Endodermal cell (in vitro differentiated cells): ENCODE results near the gene MACROD2. TPM values are rescaled to one million over a fixed set of nuclear protein-coding genes. Genes with fewer than 3 reads are reported as not detected.

Experiments used
- DNase-seq: peaks from one replicate; pipeline ENCODE4 v3.0.0-alpha.2; 2017
- H3K27ac ChIP-seq: 2 replicates; pipeline ENCODE4 v1.5.1; 2013; ENCODE audit warnings: mild to moderate bottlenecking, low read depth, low read length, moderate library complexity
- H3K27me3 ChIP-seq: 2 replicates; pipeline ENCODE4 v1.6.1; 2013; ENCODE audit warnings: mild to moderate bottlenecking, low read length, moderate library complexity; ENCODE audit not compliant: insufficient read depth, control insufficient read depth, poor library complexity, severe bottlenecking
- H3K36me3 ChIP-seq: 2 replicates; pipeline ENCODE4 v1.7.0; 2013; ENCODE audit warnings: mild to moderate bottlenecking, low read length, moderate library complexity; ENCODE audit not compliant: control insufficient read depth, insufficient read depth
- H3K4me1 ChIP-seq: one replicate; pipeline ENCODE4 v1.7.0; 2013; ENCODE audit warnings: low read length; ENCODE audit not compliant: control insufficient read depth, insufficient read depth
- H3K4me3 ChIP-seq: 2 replicates; pipeline ENCODE4 v1.5.1; 2013; ENCODE audit warnings: mild to moderate bottlenecking, low read length, moderate library complexity
- H3K9ac ChIP-seq: 2 replicates; pipeline ENCODE4 v1.6.1; 2013; ENCODE audit warnings: mild to moderate bottlenecking, low read length, moderate library complexity; ENCODE audit not compliant: poor library complexity, severe bottlenecking; ENCODE audit errors: extremely low read depth
- H3K9me3 ChIP-seq: 2 replicates; pipeline ENCODE4 v1.6.1; 2013; ENCODE audit warnings: mild to moderate bottlenecking, low read length, moderate library complexity; ENCODE audit not compliant: control insufficient read depth
- H3K27ac Mint-ChIP-seq: 2 replicates; pipeline ENCODE4 v1.8.0; 2020; ENCODE audit warnings: mixed read lengths
- H3K27me3 Mint-ChIP-seq: 2 replicates; pipeline ENCODE4 v1.8.0; 2021; ENCODE audit warnings: mild to moderate bottlenecking, mixed read lengths; ENCODE audit not compliant: insufficient read depth
- H3K36me3 Mint-ChIP-seq: 2 replicates; pipeline ENCODE4 v1.8.0; 2020; ENCODE audit warnings: low read depth, mixed read lengths
- H3K4me1 Mint-ChIP-seq: 2 replicates; pipeline ENCODE4 v1.8.0; 2020; ENCODE audit warnings: mixed read lengths
- H3K4me3 Mint-ChIP-seq: 2 replicates; pipeline ENCODE4 v1.8.0; 2020; ENCODE audit warnings: mild to moderate bottlenecking, moderate library complexity, mixed read lengths
- H3K9me3 Mint-ChIP-seq: 2 replicates; pipeline ENCODE4 v1.8.0; 2020; ENCODE audit warnings: mild to moderate bottlenecking, mixed read lengths
- WGBS, 2 experiments: methylation state at CpG; one replicate each; pipeline versions ENCODE4 v1.1.5 to v1.1.7; 2013; ENCODE audit warnings: missing lambda C conversion rate in 2 of 2, mixed read lengths in 1 of 2; ENCODE audit not compliant: insufficient coverage in 1 of 2, insufficient read length in 1 of 2; 5-methylcytosine and 5-hydroxymethylcytosine counted together
- total RNA-seq, 2 donors: library from RNA; stranded (reverse); fragmentation: NEBNext Ultra II Directional in 1 of 2; extraction: Animal tissue kit (Norgen Biotek cat#: 25700) in 1 of 2; gene quantifications; 2 replicates in 1 of 2; 3 replicates in 1 of 2; pipeline ENCODE4 v1.2.1, GENCODE V29; 2021
- TF ChIP-seq, protein P1 (sequence below): fragments of 200-600 bp; sonication (generic); conservative IDR thresholded peaks from 2 replicates; pipeline ENCODE4 v1.5.0; 2021; ENCODE audit warnings: antibody characterized with exemption, mild to moderate bottlenecking

MACROD2 gene
- total RNA-seq, 2 donors from 2014 or later, result 2.3 to 4.8 TPM

DNA sequence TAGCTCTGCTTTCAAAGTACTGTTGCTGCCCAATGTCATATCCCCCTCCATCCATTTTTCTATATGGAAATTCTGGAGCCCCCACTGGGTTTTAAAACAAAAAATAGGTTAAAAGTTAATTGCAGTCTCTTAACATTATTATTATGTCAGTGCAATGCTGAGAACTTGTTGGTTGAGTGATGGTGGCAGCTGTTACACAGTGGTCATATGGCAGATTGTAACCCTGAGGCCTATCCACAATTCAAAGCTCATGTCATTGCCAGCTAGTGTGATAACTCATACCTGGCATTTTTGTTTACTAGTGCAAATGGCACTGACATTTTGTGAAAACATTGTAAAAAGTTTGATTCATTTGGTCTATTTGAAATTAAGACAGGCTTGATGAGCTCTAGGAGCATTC lies 647.8 kb downstream of the MACROD2 start:
- H3K36me3 Mint-ChIP-seq, result no peaks in the 10 kb centered on the region
- Histone ChIP-seq H3K4me3 (no peak overlapping the region), H3K4me1 (no peaks in the 10 kb centered on the region), H3K36me3 (no peaks in the 10 kb centered on the region), H3K27me3 (no peaks in the 10 kb centered on the region), H3K9ac (no peak overlapping the region), H3K27ac (no peak overlapping the region), H3K9me3 (peaks cover 27% of the 10 kb centered on the region)
- H3K4me1 Mint-ChIP-seq, result no peaks in the 10 kb centered on the region
- H3K27me3 Mint-ChIP-seq, result no peaks in the 10 kb centered on the region
- peaks cover 21% of the 10 kb centered on the region for H3K9me3 Mint-ChIP-seq
- H3K4me3 Mint-ChIP-seq, result no peak overlapping the region
- TF ChIP-seq, protein P1, sequence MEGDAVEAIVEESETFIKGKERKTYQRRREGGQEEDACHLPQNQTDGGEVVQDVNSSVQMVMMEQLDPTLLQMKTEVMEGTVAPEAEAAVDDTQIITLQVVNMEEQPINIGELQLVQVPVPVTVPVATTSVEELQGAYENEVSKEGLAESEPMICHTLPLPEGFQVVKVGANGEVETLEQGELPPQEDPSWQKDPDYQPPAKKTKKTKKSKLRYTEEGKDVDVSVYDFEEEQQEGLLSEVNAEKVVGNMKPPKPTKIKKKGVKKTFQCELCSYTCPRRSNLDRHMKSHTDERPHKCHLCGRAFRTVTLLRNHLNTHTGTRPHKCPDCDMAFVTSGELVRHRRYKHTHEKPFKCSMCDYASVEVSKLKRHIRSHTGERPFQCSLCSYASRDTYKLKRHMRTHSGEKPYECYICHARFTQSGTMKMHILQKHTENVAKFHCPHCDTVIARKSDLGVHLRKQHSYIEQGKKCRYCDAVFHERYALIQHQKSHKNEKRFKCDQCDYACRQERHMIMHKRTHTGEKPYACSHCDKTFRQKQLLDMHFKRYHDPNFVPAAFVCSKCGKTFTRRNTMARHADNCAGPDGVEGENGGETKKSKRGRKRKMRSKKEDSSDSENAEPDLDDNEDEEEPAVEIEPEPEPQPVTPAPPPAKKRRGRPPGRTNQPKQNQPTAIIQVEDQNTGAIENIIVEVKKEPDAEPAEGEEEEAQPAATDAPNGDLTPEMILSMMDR, result no peak
- no peak overlapping the region for H3K27ac Mint-ChIP-seq
- no peak for DNase-seq

DNA sequence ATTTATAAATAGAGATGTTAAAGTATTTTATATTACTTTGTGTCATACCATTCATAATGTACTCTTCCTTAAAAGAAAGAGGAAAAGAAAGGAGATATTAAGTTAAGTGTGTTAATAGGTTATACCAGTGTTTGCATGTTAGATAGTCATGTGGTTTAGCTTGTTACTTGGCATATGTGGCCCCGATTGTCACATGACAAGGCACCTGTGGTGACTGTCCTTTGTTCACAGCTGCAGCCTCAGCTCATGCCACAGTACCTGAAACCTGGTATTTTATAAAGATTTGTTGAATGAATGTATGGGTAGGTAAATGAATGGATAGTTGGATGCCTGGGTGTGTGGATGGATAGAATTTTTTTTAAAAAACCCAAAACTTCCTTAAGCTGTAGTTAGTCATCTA lies 648.2 kb downstream of the MACROD2 start:
- H3K4me3 ChIP-seq, result no peak overlapping the region
- no peak for DNase-seq
- TF ChIP-seq, protein P1, result no peak
- Mint-ChIP-seq H3K4me1 (no peaks in the 10 kb centered on the region), H3K27me3 (no peaks in the 10 kb centered on the region), H3K9me3 (peaks cover 21% of the 10 kb centered on the region), H3K4me3 (no peak overlapping the region), H3K27ac (no peak overlapping the region), H3K36me3 (no peaks in the 10 kb centered on the region)
- no peak overlapping the region for H3K9ac ChIP-seq
- H3K9me3 ChIP-seq, result peaks cover 27% of the 10 kb centered on the region
- no peak overlapping the region for H3K27ac ChIP-seq
- no peaks in the 10 kb centered on the region for H3K27me3 ChIP-seq
- no peaks in the 10 kb centered on the region for H3K36me3 ChIP-seq
- no peaks in the 10 kb centered on the region for H3K4me1 ChIP-seq
- whole genome bisulfite sequencing, 2 experiments, result 81 to 100% methylated on average over 1 of the region's 1 CpG

DNA sequence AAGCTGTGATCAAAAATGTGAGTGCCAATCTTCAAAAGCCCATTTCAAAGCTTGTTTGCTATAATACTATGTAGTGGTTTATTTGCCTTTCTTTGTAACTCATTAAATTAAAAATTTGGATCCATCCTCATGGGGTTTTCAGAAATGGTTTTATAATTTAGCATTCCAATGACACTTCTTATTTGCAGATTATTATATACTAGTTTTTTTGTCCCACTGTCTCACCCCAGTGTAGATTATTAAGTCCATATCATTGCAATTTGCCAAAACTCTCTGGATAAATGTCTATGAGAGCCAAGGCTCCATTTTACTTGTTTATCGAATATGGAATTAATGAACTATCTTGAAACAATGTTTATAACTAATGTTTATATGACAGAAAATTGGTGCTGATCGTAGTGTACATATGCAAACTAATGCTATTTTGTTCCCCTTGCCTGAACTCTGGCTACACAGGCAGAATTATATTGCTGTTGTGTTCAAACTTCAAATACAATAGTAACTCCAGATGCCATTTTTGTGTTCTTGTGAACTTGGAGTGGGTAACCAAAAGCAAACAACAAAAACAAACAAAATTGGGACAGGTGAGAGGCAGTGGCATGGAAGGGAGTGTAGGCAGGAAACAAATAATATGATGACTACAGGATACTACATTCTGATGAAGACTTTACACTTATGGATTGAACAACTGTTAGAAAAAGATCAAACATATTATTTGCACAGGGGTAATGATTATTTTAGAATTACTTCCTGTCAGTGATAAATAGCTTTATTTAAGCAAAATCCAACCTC lies 649.2 kb downstream of the MACROD2 start:
- no peak overlapping the region for H3K27ac ChIP-seq
- peaks cover 21% of the 10 kb centered on the region for H3K9me3 Mint-ChIP-seq
- H3K4me3 Mint-ChIP-seq, result no peak overlapping the region
- H3K9me3 ChIP-seq, result peaks cover 27% of the 10 kb centered on the region
- no peaks in the 10 kb centered on the region for H3K4me1 Mint-ChIP-seq
- no peaks in the 10 kb centered on the region for H3K36me3 ChIP-seq
- H3K4me3 ChIP-seq, result no peak overlapping the region
- H3K27me3 Mint-ChIP-seq, result no peaks in the 10 kb centered on the region
- H3K27ac Mint-ChIP-seq, result no peak overlapping the region
- H3K27me3 ChIP-seq, result no peaks in the 10 kb centered on the region
- peaks cover 3% of the 10 kb centered on the region for H3K4me1 ChIP-seq
- DNase-seq, result no peak
- 95% methylated on average over 2 of the region's 2 CpGs; no CpG with 5 or more reads in 1 of the 2 experiments for WGBS, 2 experiments
- H3K9ac ChIP-seq, result no peak overlapping the region
- TF ChIP-seq, protein P1, result no peak
- H3K36me3 Mint-ChIP-seq, result no peaks in the 10 kb centered on the region
